Gastroesophageal sphincter (tissue), 3 donors: ENCODE measurements around the gene MRPL12.

Source experiments
- CTCF ChIP-seq, 4 experiments: fragments of 200-600 bp in 2 of 4; fragments of 450-650 bp in 2 of 4; sonication (generic) in 1 of 4; IDR thresholded peaks; one replicate each; pipeline ENCODE4 v1.5.1; 2017 to 2019; ENCODE audit warnings: antibody characterized with exemption in 4 of 4, mild to moderate bottlenecking in 2 of 4, moderate library complexity in 2 of 4
- POLR2A ChIP-seq, 2 donors: fragments of 450-650 bp; IDR thresholded peaks; one replicate each; pipeline ENCODE4 v1.6.1; 2017; ENCODE audit warnings: antibody characterized with exemption in 2 of 2, mild to moderate bottlenecking in 2 of 2, moderate library complexity in 1 of 2
- POLR2AphosphoS5 ChIP-seq: sonication (generic); formaldehyde crosslinking; IDR thresholded peaks from one replicate; pipeline ENCODE4 v1.6.1; 2017; ENCODE audit warnings: antibody characterized with exemption

GRCh38 chr17:81695801-81696200 lies 7.4 kb upstream of the MRPL12 start:
- TF ChIP-seq CTCF (IDR thresholded peaks at IDR 0.05) (no peak), POLR2AphosphoS5 (no peak), POLR2A (IDR thresholded peaks at IDR 0.05) (no peak)
